Pons (tissue), 1 donor: ENCODE results near the gene RYK.

Source experiments
- DNase-seq: peaks from one replicate; pipeline ENCODE4 v3.0.0-alpha.2; 2016; ENCODE audit warnings: low spot score

RYK gene

DNA sequence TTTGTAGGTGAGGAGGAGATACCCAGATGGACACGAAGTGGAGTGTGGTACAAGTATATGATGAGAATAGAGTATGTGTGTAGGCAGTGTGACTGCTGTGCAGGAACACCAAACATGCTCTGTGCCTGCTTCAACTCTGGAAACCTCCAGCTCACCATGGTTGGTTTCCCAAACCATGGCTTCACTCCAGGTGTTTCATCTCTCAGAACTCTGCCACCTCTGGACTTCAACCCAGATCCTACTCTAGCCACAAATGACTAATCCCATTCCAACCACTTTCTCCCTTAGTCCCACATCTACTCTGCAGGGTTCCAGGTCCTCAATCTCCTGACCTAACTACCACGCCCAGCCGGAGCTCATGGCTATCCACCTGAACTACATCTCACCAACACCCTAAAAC, 102.1 kb downstream of the RYK start:
- DNase-seq, result no peak

DNA sequence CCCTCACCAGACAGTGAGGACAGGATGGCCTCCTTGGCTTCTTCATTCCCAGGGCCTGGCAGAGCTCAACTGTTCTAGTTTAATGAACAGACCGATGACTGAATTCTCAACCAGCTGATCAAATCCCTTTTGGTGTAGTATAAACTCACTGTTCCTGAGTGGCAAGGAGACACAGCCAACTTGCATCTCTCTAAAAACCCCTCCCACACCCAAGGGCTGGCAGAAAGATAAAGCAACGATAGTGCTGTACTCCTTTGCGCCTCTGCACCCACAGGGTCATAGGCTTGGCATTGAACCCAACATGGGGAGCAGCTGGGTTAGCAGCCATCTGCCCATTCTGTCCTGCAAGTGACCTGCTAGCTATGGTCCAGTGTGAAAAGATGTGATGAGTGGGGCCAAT, 103.2 kb downstream of the RYK start:
- DNase-seq, result no peak

DNA sequence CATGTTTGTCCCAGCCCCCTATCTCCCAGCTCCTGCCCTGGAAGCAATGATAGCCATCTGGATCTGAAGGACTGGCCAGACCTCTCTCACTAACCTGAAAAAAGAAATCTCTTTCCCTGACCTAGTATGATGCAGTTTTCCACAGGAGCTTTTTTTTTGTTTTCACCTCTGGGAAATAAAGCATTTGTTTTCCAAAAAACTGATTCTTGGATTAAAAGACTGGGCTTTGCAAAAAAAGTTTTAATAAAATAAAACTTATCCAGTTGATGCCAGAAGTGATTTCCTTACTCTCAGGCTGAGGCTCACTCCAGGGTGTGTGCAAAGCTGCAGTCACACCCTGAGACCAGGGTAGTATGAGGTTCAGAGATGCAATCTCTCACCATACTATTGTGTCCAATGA, 104.0 kb downstream of the RYK start:
- DNase-seq, result no peak

DNA sequence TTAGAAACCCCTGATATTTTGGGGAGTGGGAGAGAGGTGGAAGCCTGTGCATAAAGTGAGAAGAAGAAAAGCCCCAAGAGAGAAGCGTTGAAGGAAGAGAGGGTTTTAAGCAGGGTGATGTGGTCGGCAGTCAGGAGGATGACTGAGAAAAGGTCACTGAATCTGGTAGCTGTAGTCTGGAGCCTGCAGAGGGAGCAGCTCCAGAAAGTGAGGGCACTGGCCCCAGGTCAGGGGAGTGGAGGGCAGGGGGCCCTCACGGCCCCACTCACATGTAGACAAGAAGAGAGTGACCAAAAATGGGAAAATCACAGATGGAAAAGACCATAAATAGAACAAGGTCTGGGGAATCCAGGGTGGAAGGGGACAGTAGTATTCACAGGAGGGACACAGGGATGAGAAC, 105.5 kb downstream of the RYK start:
- DNase-seq, result no peak

DNA sequence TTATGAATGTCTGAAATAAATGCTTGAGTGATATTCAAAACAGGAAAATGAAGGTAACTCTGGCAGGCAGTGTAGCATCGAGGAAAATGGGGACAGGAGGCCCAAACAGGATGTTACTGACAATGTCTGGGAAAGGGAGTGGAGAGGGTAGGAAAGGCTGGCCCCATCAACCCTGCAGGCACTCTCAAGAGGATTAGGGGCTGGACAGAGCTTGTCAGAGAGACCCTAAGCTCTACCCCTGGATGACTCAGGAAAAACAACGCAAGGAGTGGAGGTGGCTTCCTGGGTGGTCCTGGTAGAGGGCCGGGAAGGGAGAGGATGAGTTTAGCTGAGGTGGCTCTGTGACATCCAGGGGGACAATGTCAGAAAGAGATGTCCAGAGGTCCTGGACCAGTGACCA, 106.0 kb downstream of the RYK start:
- no peak for DNase-seq

DNA sequence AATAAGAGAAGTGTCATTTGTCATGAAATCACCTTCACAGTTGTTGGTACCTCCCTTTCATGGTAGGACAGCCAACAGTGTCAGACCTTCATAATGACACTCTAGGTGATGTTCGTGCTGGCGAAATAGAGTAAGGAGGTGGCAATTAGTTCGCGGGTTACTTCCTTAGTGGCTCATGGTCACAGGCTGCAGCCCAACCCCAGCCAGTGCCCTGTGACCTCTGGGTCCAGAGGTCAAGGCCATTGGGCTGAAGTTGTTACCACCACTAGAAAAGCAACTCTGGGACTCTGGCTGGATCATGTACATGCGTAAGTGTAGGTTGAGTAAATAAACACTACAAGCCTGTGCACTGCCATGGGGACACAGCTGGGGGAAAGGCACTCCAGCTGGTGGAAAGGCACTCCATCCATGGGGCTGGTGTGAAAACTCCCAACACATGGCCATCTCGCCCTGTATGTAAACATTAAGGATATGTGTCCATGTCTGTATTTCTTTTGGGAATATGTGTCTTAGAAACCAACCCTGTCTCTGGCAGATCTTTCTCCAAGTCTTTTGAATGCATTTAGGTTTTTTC, 106.7 kb downstream of the RYK start:
- DNase-seq, result no peak

DNA sequence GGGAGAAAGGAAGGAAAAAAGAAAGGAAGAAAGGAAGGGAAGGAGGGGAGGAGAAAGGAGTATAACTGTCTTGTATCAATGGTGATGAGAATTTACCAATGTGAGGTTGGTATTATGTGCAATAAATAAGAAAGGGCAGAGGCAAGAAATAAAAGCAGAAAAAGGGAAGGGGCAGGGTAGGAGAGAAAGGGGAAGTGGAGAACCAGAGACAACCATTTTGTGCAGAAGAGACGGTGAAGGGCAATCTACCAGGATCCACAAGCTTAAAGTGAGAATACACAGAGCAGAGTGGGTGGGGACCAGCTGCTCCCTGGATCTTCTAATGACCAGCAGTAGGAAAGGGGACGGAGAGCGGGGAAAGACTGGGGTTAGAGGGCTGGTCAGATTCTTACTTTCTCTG, 114.1 kb downstream of the RYK start:
- no peak for DNase-seq

DNA sequence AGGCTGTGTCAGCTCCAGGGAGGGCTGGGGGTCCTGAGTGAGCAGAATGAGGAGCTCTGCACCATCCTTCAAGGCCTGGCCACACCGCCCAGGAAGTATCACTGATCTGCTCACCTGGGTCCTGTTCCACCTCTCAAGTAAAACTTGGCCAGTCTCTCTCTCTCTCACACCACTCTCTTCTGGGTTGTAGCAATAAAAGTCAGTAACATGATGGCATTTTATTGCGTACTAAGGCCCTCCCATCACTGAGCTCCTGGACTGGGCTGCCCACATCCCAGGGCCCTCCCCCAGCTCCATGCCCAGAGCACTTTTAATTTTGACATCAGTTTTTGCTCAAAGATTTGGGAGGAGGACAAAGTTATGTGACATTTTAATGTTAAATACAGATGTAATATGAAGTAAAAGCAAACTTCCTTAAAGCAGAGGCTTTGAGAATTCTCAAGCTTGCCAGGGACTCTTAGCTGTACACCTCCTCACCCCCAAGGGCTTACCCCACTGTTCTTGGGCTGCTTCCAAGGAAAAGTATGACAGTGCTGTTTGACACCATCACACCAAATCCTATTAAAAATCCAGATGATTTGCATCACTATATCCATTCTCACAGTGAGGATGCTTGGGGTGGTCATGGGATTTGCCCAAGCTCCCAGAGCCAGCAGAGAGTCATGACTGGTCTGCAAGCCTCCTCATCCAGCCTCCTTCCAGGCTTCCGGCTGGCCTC, 115.8 kb downstream of the RYK start:
- DNase-seq, result no peak

DNA sequence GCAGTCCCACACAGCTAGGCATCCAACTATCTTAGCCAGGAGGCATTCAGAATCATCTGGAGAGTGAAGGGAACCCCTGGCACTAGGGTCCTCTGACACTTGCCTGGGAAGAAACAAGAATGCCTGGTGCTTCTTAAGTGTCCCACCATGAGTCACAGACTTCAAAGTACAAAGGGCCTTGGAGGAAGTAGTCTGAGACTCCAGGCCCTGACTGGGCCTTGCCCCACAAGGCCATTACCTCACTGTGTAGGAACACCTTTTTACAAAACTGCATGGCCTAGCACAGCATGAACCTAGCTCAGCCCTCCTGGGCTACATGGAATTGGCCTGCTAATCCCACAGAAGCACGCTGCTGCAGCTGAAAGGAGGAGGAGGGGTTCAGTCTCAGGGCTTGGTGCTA, 116.4 kb downstream of the RYK start:
- DNase-seq, result no peak

DNA sequence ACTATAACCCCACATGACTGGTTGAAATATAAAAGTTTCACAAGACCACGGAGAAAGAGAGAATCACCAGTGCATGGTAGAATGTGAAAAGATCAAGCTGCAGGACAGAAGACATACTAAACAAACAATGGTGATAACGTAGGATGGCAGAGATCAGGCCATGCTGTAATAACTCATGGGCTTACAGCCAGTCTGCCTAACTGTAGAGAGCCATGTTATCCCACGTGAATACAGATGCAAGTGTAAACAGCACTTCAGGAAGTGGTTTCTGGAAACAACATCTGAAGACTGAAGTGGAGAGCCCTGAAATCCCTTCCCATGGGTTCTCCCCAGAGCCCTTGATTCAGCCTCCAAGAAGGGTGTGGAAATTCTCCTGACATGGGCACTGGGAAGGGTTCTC, 117.7 kb downstream of the RYK start:
- no peak for DNase-seq

DNA sequence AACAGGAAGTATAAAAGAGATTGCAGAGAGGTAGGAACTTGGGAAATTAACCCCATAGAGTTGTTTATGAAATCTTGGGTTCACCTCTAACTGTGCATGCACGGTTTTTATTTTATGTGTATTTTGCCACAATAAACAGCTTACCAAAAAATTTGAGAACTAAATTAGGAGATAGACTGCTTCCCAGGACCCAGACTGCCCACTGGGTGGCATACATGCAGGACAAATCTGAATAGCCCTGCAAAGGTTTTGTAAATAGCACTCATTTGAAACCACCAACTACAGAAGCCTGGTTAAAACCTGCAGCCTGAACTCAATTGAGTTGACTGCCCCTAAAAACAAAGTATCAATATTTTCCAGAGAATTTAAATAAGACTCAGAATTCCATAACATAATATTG, 124.5 kb downstream of the RYK start:
- no peak for DNase-seq

DNA sequence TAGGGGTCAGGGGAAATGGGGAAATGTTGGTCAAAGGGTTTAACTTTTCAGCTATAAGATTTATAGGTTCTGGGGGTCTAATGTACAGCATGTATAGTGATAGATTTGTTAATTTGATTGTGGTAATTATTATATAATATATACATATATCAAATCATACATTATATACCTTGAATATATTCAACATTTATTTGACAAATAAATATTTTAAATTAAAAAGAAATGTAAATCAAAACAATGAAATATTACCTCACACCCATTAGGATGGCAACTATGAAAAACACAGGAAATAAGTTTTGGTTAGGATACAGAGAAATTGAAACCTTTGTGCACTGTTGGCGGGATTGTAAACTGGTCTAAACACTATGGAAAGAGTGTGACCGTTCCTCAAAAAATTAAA, 135.9 kb downstream of the RYK start:
- DNase-seq, result no peak

DNA sequence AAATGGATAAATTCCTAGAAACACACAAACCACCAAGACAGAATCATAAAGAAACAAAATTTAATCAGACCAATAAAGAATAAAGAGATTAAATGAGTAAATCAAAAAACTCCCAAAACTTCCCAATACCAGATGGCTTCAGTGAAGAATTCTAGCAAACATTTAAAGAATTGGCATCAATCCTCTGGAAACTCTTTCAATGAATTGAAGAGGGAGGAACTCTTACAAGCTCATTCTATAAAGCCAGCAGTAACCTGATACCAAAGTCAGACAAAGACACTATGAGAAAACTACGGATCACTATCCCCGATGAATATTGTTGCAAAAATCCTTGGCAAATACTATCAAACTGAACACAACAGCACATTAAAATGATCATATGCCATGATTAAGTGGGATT, 139.0 kb downstream of the RYK start:
- no peak for DNase-seq

DNA sequence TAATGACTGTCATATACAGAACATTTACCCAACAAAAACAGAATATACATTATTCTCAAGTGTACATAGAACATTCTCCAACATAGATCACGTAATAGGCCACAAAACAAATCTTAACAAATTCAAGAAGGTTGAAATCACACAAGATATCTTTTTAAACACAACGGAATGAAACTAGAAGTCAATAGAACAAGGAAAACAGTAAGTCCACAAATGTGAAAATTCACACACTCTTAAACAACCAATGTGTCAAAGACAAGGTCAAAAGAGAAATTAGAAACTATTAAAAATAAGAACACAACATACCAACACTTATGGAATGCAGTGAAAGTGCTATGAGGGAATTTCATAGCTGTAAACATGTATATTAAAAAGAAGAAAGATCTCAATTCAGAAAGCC, 139.7 kb downstream of the RYK start:
- DNase-seq, result no peak
